SU-DHL-6 (cell line): ENCODE measurements around the gene STX16.

Source experiments
- CTCF ChIP-seq: fragments of 200-600 bp; sonication (generic); IDR thresholded peaks from one replicate; pipeline ENCODE4 v1.5.1; 2017; ENCODE audit warnings: antibody characterized with exemption, mild to moderate bottlenecking, low read length, moderate library complexity; ENCODE audit not compliant: insufficient read depth, poor library complexity, severe bottlenecking
- EZH2phosphoT487 ChIP-seq: fragments of 200-600 bp; sonication (generic), shearing (Covaris generic); conservative IDR thresholded peaks from 2 replicates; pipeline ENCODE4 v1.6.1; 2018; ENCODE audit warnings: mild to moderate bottlenecking, antibody characterized with exemption, low read length, moderate library complexity, mixed read lengths

- TF ChIP-seq CTCF: no peak
- TF ChIP-seq EZH2phosphoT487: no peak
Measured at GRCh38 chr20:58609026-58609425, 42.1 kb upstream of the STX16 start.
